Natural killer cell (primary cell): Measurements from ENCODE around the gene DEPP1. TPM values are rescaled to one million over a fixed set of nuclear protein-coding genes. Genes with fewer than 3 reads are reported as not detected.

ENCODE experiments used
- ATAC-seq, 3 donors: fragments of 150-1000 bp in 2 of 3; fragments of 200-7000 bp in 1 of 3; cut with Tn5 transposase; 1 replicate in 1 of 3; 2 replicates in 2 of 3; pipeline ENCODE4 v1.10.0; 2021; ENCODE audit warnings: mild to moderate bottlenecking in 2 of 3, moderate library complexity in 2 of 3
- DNase-seq, 2 donors: peaks; one replicate each; pipeline versions ENCODE4 v3.0.0 to v3.0.0-alpha.2; 2013 to 2021; ENCODE audit warnings: mixed read lengths in 1 of 2
- H3K27ac ChIP-seq: one replicate; pipeline ENCODE4 v1.5.1; 2013; ENCODE audit warnings: mild to moderate bottlenecking, low read length
- H3K27me3 ChIP-seq: one replicate; pipeline ENCODE4 v1.6.1; 2013; ENCODE audit warnings: low read length; ENCODE audit not compliant: control insufficient read depth, insufficient read depth
- H3K36me3 ChIP-seq: one replicate; pipeline ENCODE4 v1.6.1; 2013; ENCODE audit warnings: low read length; ENCODE audit not compliant: control insufficient read depth, insufficient read depth
- H3K4me1 ChIP-seq: one replicate; pipeline ENCODE4 v1.6.1; 2013; ENCODE audit warnings: low read length; ENCODE audit not compliant: control insufficient read depth, insufficient read depth
- H3K4me3 ChIP-seq: one replicate; pipeline ENCODE4 v1.5.1; 2013; ENCODE audit warnings: low read length
- H3K9me3 ChIP-seq: one replicate; pipeline ENCODE4 v1.6.1; 2013; ENCODE audit warnings: low read length; ENCODE audit not compliant: control insufficient read depth, insufficient read depth
- H3K27ac Mint-ChIP-seq, 2 donors: one replicate each; pipeline ENCODE4 v1.8.0; 2022; ENCODE audit warnings: mild to moderate bottlenecking in 2 of 2, mixed read lengths in 2 of 2, moderate library complexity in 1 of 2
- H3K27me3 Mint-ChIP-seq, 2 donors: one replicate each; pipeline ENCODE4 v1.8.0; 2022; ENCODE audit warnings: low read depth in 2 of 2, mixed read lengths in 2 of 2
- H3K36me3 Mint-ChIP-seq: one replicate; pipeline ENCODE4 v1.8.0; 2022; ENCODE audit warnings: mixed read lengths
- H3K4me1 Mint-ChIP-seq, 2 donors: one replicate each; pipeline ENCODE4 v1.8.0; 2022; ENCODE audit warnings: mixed read lengths in 2 of 2
- H3K4me3 Mint-ChIP-seq: one replicate; pipeline ENCODE4 v1.8.0; 2022; ENCODE audit warnings: mild to moderate bottlenecking, moderate library complexity, mixed read lengths
- H3K9me3 Mint-ChIP-seq, 2 donors: one replicate each; pipeline ENCODE4 v1.8.0; 2022; ENCODE audit warnings: mixed read lengths in 2 of 2
- WGBS: methylation state at CpG from one replicate; pipeline ENCODE4 v1.1.7; 2013; ENCODE audit warnings: missing lambda C conversion rate; ENCODE audit not compliant: insufficient coverage; 5-methylcytosine and 5-hydroxymethylcytosine counted together
- intact Hi-C: fragments of 100-400 bp; cut with micrococcal nuclease; formaldehyde crosslinking; loops from one replicate; pipeline ENCODE4 v1.14.2; 2022
- total RNA-seq, 4 donors: library from RNA; stranded (reverse); fragments of 120-200 nt in 1 of 4; gene quantifications; one replicate each; pipeline versions ENCODE4 v1.2.3 to v1.2.4, GENCODE V29; 2013 to 2022
- TF ChIP-seq, protein P1 (sequence below): fragments of 200-600 bp; IDR thresholded peaks from one replicate; pipeline ENCODE4 v1.8.0; 2022; ENCODE audit warnings: antibody characterized with exemption

Gene DEPP1
- total RNA-seq, 3 donors from 2014 or later (not counting 1 experiment from before 2014, with no cell fraction given) = not detected

GRCh38 chr10:44990302-44990655 is 11.7 kb upstream of the DEPP1 start:
- no peaks in the 10 kb centered on the region for H3K27me3 Mint-ChIP-seq
- no peak overlapping the region for H3K27ac ChIP-seq
- no peak for DNase-seq

DNA sequence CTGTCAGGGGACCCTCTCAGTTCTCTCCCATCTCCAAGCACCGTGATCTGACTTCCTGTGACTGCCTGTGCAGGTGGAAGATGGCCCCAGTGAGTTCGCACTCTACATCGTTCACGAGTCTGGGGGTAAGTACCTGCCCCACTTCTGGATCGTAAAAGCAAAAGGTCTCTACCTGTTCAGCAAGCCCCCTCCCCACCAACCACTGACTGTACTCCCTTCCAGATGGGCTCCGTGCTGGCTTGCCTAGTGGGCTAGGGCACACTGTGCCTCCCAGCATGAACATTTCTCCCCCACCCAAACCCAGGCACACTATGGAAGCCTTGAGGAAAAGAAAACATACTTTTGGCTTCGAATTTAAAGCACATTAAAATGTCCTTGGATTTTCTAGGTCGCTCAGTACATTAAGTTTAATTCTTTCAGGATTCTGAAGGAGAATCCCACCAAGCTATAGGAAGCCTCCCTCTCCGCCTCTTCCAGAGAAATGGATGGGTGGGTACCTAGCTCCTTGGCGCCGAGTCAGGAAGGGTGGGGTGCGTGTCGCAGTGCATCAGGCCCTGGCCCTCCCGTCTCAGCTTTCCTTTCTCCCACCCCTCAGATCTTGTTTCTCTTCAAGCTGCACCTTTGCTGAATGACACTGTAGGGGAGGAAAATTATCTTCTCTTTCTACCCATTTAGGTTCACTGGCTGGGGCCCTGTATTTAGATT is 11.1 kb upstream of the DEPP1 start:
- intact Hi-C loops = no loop called here
- ATAC-seq = no peak
- peaks cover 14% of the 10 kb centered on the region for H3K36me3 Mint-ChIP-seq

More at GRCh38 chr10:44990302-44990655, 11.7 kb upstream of the DEPP1 start:
- Mint-ChIP-seq H3K4me3 (no peak overlapping the region), H3K4me1 (peaks cover 7 to 17% of the 10 kb centered on the region in 2 donors), H3K9me3 (no peaks in the 10 kb centered on the region), H3K36me3 (peaks cover 14% of the 10 kb centered on the region), H3K27ac (no peak overlapping the region)
- no peak overlapping the region for H3K4me3 ChIP-seq
- no peaks in the 10 kb centered on the region for H3K27me3 ChIP-seq
- intact Hi-C loops = no loop called here
- TF ChIP-seq, protein P1, sequence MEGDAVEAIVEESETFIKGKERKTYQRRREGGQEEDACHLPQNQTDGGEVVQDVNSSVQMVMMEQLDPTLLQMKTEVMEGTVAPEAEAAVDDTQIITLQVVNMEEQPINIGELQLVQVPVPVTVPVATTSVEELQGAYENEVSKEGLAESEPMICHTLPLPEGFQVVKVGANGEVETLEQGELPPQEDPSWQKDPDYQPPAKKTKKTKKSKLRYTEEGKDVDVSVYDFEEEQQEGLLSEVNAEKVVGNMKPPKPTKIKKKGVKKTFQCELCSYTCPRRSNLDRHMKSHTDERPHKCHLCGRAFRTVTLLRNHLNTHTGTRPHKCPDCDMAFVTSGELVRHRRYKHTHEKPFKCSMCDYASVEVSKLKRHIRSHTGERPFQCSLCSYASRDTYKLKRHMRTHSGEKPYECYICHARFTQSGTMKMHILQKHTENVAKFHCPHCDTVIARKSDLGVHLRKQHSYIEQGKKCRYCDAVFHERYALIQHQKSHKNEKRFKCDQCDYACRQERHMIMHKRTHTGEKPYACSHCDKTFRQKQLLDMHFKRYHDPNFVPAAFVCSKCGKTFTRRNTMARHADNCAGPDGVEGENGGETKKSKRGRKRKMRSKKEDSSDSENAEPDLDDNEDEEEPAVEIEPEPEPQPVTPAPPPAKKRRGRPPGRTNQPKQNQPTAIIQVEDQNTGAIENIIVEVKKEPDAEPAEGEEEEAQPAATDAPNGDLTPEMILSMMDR = no peak
- no peaks in the 10 kb centered on the region for H3K9me3 ChIP-seq
- no peak for ATAC-seq
- H3K4me1 ChIP-seq = peaks cover 11% of the 10 kb centered on the region
- 32% methylated on average over 8 of the region's 8 CpGs for WGBS
- peaks cover 7% of the 10 kb centered on the region for H3K36me3 ChIP-seq

DNA sequence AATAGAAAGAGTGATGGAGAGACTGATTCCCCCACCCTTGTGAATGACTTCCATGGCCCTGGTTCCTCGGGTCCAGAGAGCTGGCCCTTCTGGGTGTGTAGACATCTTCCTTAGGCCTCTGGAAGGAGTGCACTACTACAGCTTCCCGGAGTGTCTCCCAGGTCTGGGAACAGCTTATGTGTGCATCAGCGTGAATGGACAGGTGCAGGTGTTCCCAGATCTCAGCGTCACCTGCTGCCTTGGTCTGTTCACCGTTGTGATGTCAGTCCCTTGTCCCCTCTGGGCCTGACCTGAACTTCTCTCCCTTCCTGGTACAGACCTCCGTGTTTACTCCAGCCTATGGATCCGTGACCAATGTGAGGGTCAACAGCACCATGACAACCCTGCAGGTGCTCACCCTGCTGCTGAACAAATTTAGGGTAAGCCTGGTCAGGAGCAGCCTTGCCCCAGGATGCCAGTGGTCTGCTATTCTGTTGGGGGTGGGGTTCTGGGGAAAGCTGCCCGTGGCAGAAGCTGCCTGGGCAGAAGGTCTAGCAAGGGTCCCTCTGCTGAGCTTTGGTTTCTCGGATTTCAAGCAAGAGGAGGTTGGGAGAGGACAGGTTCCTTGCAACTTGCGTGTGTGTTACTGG is 10.5 kb upstream of the DEPP1 start:
- DNase-seq = no peak
- no peaks in the 10 kb centered on the region for H3K9me3 Mint-ChIP-seq
- peaks cover 0 to 5% of the 10 kb centered on the region in 2 donors for H3K4me1 Mint-ChIP-seq
- intact Hi-C loops = no loop called here
- no peaks in the 10 kb centered on the region for H3K9me3 ChIP-seq
- H3K27me3 ChIP-seq = no peaks in the 10 kb centered on the region
- H3K4me3 ChIP-seq = no peak overlapping the region
- H3K27ac ChIP-seq = no peak overlapping the region
- WGBS = 87% methylated on average over 9 of the region's 10 CpGs
- H3K4me3 Mint-ChIP-seq = no peak overlapping the region
- H3K36me3 Mint-ChIP-seq = peaks cover 14% of the 10 kb centered on the region
- H3K4me1 ChIP-seq = no peaks in the 10 kb centered on the region
- peaks cover 14% of the 10 kb centered on the region for H3K36me3 ChIP-seq
- TF ChIP-seq, protein P1 = no peak
- ATAC-seq = no peak
- no peaks in the 10 kb centered on the region for H3K27me3 Mint-ChIP-seq
- H3K27ac Mint-ChIP-seq = no peak overlapping the region

More for the DNA sequence above, 11.1 kb upstream of the DEPP1 start:
- no peak overlapping the region for H3K4me3 Mint-ChIP-seq
- H3K4me1 Mint-ChIP-seq = peaks cover 2 to 12% of the 10 kb centered on the region in 2 donors
- no peak overlapping the region for H3K27ac ChIP-seq
- no peak overlapping the region for H3K4me3 ChIP-seq
- H3K27me3 ChIP-seq = no peaks in the 10 kb centered on the region
- H3K4me1 ChIP-seq = peaks cover 6% of the 10 kb centered on the region
- H3K27ac Mint-ChIP-seq = no peak overlapping the region
- no peak for DNase-seq
- no peaks in the 10 kb centered on the region for H3K27me3 Mint-ChIP-seq
- H3K9me3 Mint-ChIP-seq = no peaks in the 10 kb centered on the region
- TF ChIP-seq, protein P1 = no peak
- 81% methylated on average over 13 of the region's 14 CpGs for WGBS
- H3K36me3 ChIP-seq = peaks cover 11% of the 10 kb centered on the region
- no peaks in the 10 kb centered on the region for H3K9me3 ChIP-seq
